ENCODE measurements around the gene LPP. TPM values are rescaled to one million over a fixed set of nuclear protein-coding genes. Genes with fewer than 3 reads are reported as not detected.

The LPP gene
- total and polyA plus RNA-seq, 2 of the 13 experiments (the other 11 are each of a cell fraction or from before 2014, with no cell fraction given) = 19.2 to 29.9 TPM

DNA sequence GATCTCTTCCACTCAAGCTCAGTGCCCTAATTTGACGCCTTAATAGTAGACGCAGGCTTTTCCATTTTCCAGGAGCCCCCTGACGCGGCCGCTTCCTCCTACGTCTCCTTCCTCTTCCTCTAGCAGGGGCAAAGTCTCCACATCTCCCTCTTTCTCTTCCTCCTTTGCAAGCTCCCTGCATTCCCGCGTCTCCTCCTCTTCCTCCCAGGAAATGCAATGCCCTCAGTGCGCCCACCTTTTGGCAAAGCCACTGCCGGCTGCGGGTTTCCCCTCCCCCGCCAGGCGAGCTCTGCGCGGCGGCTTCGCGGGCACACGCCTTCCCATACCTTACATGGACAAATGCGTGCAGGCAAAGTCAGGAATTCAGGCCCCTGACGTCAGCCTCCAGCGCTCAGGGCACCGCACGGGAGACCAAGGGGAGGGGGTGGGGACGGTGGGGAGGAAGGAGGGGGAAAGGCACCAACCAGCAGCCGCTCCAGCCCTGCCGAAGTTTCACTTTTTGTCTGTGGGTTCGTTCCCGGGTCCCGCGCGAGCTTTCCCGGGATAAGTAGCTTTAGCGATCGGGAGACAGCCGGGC lies 432 bp upstream of the LPP start (continued):
- TF ChIP-seq ZNF160 (CRISPR knock-in tag; IDR thresholded peaks at IDR 0.05) (peak; percentile 60; the same call in 1 of the 2 replicates), UBTF (CRISPR knock-in tag; IDR thresholded peaks at IDR 0.05) (no peak), ZNF703 (CRISPR knock-in tag; IDR thresholded peaks at IDR 0.05; ENCODE audit: borderline replicate concordance) (no peak), ZNF207 (IDR thresholded peaks at IDR 0.05; ENCODE audit: borderline replicate concordance) (no peak), ZNF335 (CRISPR knock-in tag; IDR thresholded peaks at IDR 0.05) (no peak), ZSCAN22 (CRISPR knock-in tag; IDR thresholded peaks at IDR 0.05) (peak; percentile 62; the same call in 1 of the 2 replicates), KDM5A (IDR thresholded peaks at IDR 0.05; ENCODE audit: borderline replicate concordance, low read length) (no peak), MAFK (conservative IDR thresholded peaks at IDR 0.05 in 1 of 2, IDR thresholded peaks at IDR 0.05 in 1 of 2; ENCODE audit: low read length in 2 of 2) (no peak), LRRFIP1 (CRISPR knock-in tag; conservative IDR thresholded peaks at IDR 0.05) (no peak), REL (CRISPR knock-in tag; conservative IDR thresholded peaks at IDR 0.05) (peak; percentile 62; the same call in 1 of the 2 replicates), PAXIP1 (CRISPR knock-in tag; conservative IDR thresholded peaks at IDR 0.05) (0 out of 2 replicates have a peak, but pooled peaks have one; percentile 29), MYPOP (CRISPR knock-in tag; IDR thresholded peaks at IDR 0.05) (no peak), BHLHE40 (IDR thresholded peaks at IDR 0.05; ENCODE audit: low read length) (peak; percentile 80), JDP2 (CRISPR knock-in tag; IDR thresholded peaks at IDR 0.05; ENCODE audit: borderline replicate concordance) (no peak)
